Measurements from ENCODE around the gene MSI2. TPM values are rescaled to one million over a fixed set of nuclear protein-coding genes. Genes with fewer than 3 reads are reported as not detected.

The MSI2 gene
- total RNA-seq, 1 donor from 2014 or later, result 26.6 TPM

DNA sequence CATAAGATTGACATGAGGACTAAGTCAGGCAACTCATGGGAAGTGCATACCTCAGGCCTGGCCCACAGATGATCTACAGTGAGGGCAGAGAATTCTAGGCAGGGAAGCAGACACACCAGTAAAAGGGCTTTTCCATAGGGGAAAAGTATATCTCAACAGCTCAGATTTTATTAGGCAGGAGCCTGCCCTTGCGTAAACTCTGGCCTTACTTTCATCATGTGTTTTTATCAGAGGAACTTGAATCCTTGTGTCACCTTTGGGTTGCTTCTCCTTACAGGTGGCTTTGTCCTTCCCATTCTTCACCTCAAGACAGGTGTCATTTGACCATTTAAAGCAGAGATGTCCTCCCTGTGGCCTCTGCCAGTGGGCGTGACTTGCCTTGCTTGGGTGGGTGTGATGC lies 138.1 kb downstream of the MSI2 start:
- TF ChIP-seq, protein P1, sequence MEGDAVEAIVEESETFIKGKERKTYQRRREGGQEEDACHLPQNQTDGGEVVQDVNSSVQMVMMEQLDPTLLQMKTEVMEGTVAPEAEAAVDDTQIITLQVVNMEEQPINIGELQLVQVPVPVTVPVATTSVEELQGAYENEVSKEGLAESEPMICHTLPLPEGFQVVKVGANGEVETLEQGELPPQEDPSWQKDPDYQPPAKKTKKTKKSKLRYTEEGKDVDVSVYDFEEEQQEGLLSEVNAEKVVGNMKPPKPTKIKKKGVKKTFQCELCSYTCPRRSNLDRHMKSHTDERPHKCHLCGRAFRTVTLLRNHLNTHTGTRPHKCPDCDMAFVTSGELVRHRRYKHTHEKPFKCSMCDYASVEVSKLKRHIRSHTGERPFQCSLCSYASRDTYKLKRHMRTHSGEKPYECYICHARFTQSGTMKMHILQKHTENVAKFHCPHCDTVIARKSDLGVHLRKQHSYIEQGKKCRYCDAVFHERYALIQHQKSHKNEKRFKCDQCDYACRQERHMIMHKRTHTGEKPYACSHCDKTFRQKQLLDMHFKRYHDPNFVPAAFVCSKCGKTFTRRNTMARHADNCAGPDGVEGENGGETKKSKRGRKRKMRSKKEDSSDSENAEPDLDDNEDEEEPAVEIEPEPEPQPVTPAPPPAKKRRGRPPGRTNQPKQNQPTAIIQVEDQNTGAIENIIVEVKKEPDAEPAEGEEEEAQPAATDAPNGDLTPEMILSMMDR (conservative IDR thresholded peaks at IDR 0.05; ENCODE audit: low read depth, low read length), result no peak
- H3K4me3 ChIP-seq (ENCODE audit: low read depth, low read length), result no peak overlapping the region
- no peak for DNase-seq (ENCODE audit: low read depth)

DNA sequence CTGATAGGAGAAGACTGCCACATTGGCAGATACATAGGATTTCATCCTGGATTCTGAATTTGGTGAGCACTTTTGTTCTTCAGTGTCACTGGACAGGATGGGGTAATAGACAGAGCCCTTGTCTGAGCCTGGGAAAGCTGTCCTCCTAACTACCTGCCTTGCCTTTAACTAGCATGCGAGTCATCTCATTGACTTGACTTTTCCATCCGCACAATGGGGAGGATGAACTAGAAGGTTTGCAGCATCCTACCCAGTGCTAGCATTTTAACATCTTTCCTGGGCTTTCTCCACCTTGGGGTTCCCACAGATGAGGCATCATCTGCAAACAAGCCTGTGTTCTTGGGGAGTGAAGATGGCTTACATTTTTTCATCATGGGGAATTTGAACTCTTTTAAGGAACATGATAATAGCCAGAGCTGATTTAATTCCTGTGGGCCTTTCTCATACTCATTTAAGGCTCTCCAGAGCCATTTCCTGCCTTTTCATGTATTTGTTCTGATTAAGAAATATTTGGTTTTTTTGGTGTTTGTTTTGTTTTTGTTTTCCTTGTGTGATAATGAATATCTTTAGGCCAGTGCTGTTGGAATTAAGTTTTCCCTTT lies 139.5 kb downstream of the MSI2 start:
- no peak overlapping the region for H3K4me3 ChIP-seq (ENCODE audit: low read depth, low read length)
- TF ChIP-seq, protein P1 (conservative IDR thresholded peaks at IDR 0.05; ENCODE audit: low read depth, low read length), result no peak
- no peak for DNase-seq (ENCODE audit: low read depth)

DNA sequence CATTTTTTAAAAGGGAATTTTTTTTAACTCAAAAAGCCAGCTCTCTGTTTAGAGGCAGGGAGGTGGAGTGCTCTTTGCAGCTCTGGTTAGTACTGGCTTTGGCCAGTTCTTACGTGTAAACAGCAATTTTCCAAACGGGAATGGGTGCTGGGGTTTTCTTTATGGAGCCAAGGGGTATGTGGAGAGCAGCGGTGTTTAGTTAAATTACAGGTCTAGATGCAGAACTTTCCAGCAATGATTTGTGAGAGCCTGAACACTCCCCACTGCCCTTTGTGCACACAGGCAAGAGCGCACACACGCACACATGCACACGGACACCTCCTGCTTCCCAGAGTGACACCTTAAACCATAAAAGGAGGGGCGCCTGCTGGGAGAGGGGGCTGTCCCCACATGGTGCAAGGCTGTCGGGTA lies 140.2 kb downstream of the MSI2 start:
- TF ChIP-seq, protein P1 (conservative IDR thresholded peaks at IDR 0.05; ENCODE audit: low read depth, low read length), result no peak
- no peak overlapping the region for H3K4me3 ChIP-seq (ENCODE audit: low read depth, low read length)
- no peak for DNase-seq (ENCODE audit: low read depth)

DNA sequence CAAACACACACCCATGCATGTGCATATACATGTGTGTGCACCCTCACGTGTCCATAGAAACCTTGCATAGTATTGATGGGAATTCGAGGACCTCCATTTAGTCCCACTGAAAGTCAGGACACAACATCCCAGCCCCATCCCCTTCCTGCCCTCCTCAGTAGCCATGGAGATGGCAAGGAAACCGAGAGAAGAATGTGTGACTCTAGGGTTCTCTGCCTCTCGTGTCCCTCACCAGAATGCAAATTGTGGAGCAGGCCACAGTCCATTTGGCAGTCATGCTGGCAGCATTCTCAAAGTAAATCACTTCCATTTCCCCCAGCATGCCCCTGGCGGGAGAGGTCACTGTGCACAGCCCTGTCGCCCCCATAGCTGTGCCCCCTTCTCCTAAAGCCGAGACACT lies 141.1 kb downstream of the MSI2 start:
- H3K4me3 ChIP-seq (ENCODE audit: low read depth, low read length), result no peak overlapping the region
- DNase-seq (ENCODE audit: low read depth), result no peak
- TF ChIP-seq, protein P1 (conservative IDR thresholded peaks at IDR 0.05; ENCODE audit: low read depth, low read length), result no peak

DNA sequence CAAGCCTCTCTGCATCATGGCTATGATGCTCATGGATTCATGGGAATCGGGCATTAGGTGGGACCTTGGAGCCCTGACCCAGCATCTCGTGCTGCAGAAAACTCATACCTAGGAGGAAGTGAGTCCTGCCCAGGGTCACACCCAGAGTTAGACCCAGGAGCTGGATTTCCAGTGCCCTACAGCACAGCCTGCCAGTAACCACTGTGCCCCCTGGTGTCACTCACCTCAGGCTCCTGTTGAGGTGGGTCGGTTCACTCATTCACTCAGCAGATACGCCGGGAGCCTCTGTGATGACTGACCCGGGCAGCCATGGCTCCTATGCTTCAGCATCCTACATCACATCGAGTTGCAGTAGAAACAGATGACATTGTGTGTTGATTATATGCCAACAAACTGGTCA lies 143.4 kb downstream of the MSI2 start:
- no peak for DNase-seq (ENCODE audit: low read depth)
- no peak overlapping the region for H3K4me3 ChIP-seq (ENCODE audit: low read depth, low read length)
- TF ChIP-seq, protein P1 (conservative IDR thresholded peaks at IDR 0.05; ENCODE audit: low read depth, low read length), result no peak

DNA sequence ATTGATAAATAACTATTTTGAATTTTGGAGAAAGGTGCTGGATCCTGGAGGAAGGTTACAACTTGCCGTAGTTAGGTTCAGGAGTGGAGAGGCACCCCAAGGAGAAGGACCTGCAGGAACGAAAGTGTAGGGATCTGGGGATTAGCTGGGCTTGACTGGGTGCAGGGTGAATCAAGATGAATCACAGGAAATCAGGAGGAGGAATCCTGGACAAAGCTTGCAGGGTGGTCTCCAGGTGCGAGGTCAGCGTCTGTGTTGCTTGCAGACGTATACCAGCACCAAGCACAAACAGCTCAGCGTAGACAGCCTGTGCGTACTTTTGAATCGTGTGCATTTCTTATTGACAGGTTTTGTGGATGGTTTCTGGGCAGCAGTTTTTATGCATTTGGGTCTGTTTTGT lies 144.3 kb downstream of the MSI2 start:
- no peak for DNase-seq (ENCODE audit: low read depth)
- H3K4me3 ChIP-seq (ENCODE audit: low read depth, low read length), result no peak overlapping the region

More for the DNA sequence above, 144.3 kb downstream of the MSI2 start:
- TF ChIP-seq, protein P1 (conservative IDR thresholded peaks at IDR 0.05; ENCODE audit: low read depth, low read length), result no peak
